Measurements from ENCODE around the gene TOMM40. TPM values are rescaled to one million over a fixed set of nuclear protein-coding genes. Genes with fewer than 3 reads are reported as not detected.

The TOMM40 gene
- total and polyA plus RNA-seq, 9 of the 15 experiments (the other 6 are each of a cell fraction or from before 2014, with no cell fraction given) = 0.89 to 290 (median 160) TPM

DNA sequence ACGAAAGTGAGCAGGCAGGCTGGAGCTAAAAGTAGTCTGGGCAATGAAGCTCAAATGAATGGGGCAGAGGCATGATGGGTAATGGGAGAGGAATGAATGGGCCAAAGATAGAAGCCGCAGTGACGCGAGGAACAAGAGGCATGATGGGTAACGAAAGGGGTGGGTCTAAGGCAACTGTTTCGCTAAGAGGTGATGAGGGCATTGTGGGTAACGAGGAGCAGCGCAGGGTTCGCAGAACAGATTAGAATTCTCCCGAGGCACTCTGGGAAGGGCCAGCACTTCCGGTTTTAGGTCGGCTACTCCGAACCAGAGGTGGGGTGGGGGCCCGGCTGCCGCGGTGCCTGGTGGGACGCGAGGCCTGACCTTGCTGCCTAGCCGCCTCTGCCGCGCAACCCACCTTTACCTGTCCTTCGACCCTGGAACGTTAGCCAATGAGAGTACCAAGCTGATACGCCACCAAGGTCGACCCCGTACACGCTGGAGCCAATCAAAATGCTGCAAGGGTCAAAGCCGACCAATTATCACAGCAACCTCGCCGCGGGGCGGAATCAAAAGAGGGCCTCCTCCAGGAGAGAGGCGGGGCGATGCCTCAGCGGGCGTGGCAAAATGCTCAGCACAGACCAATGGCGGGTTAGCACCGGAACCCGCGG lies 563 bp upstream of the TOMM40 start (continued):
- 0 out of 2 replicates have a peak, but pooled peaks have one; percentile 30 for TF ChIP-seq CCAR2 (IDR thresholded peaks at IDR 0.05; ENCODE audit: low read depth, low read length)
- no peak for TF ChIP-seq FOSL1 (tag; conservative IDR thresholded peaks at IDR 0.05)
- TF ChIP-seq STAT6 (CRISPR knock-in tag; IDR thresholded peaks at IDR 0.05) = 0 out of 2 replicates have a peak, but pooled peaks have one; percentile 46
- peak; percentile 18; the same call in 1 of the 2 replicates for TF ChIP-seq NFE2 (IDR thresholded peaks at IDR 0.05; ENCODE audit: low read depth)
- no peak for TF ChIP-seq NEUROD1 (IDR thresholded peaks at IDR 0.05; ENCODE audit: borderline replicate concordance, low read depth, low read length, partially characterized antibody)
- peak; percentile 15; the same call in 1 of the 2 replicates for TF ChIP-seq FOXM1 (IDR thresholded peaks at IDR 0.05; ENCODE audit: low read depth)
- no peak for TF ChIP-seq FOXM1 (CRISPR knock-in tag; IDR thresholded peaks at IDR 0.05; ENCODE audit: low read depth)
- TF ChIP-seq SMARCA4 (IDR thresholded peaks at IDR 0.05) = no peak; the same call in 1 of the 2 replicates
- TF ChIP-seq, protein P1, sequence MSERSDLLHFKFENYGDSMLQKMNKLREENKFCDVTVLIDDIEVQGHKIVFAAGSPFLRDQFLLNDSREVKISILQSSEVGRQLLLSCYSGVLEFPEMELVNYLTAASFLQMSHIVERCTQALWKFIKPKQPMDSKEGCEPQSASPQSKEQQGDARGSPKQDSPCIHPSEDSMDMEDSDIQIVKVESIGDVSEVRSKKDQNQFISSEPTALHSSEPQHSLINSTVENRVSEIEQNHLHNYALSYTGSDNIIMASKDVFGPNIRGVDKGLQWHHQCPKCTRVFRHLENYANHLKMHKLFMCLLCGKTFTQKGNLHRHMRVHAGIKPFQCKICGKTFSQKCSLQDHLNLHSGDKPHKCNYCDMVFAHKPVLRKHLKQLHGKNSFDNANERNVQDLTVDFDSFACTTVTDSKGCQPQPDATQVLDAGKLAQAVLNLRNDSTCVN (CRISPR knock-in tag; IDR thresholded peaks at IDR 0.05) = peak; percentile 91
- peak; percentile 81 for TF ChIP-seq NBN (IDR thresholded peaks at IDR 0.05; ENCODE audit: low read depth)
- no peak for TF ChIP-seq ZZZ3 (IDR thresholded peaks at IDR 0.05)
- 0 out of 2 replicates have a peak, but pooled peaks have one; percentile 60 for TF ChIP-seq ZNF586 (CRISPR knock-in tag; conservative IDR thresholded peaks at IDR 0.05)
- peak; percentile 100 for TF ChIP-seq HBP1 (CRISPR knock-in tag; IDR thresholded peaks at IDR 0.05)

Measured in K562 (cell line).